ENCODE measurements around the gene ITIH3. TPM values are rescaled to one million over a fixed set of nuclear protein-coding genes. Genes with fewer than 3 reads are reported as not detected.

The ITIH3 gene
- polyA plus RNA-seq, 1 experiment = 1.7 TPM

- Histone ChIP-seq H3K27me3 (ENCODE audit: control insufficient read depth, insufficient read depth, low read length) (no peaks in the 10 kb centered on the region), H3K36me3 (ENCODE audit: control insufficient read depth, insufficient read depth, low read length) (peaks cover 7% of the 10 kb centered on the region), H3K4me3 (ENCODE audit: low read depth, low read length) (no peak overlapping the region)
- CTCF ChIA-PET = interaction anchor here (0.6 to 5.5 kb wide), 10 partner anchors 12 to 389 kb away, joined by 3 to 30 read pairs (median 4); partner anchors contain the start of gene MUSTN1
- peak; percentile 35 for DNase-seq (ENCODE audit: low read depth)
- POLR2A ChIA-PET = interaction anchor here (0.7 kb wide), 1 partner anchor 12 kb away, joined by 3 read pairs; no protein-coding TSS in a partner anchor
- no peak for TF ChIP-seq CTCF (IDR thresholded peaks at IDR 0.05; ENCODE audit: insufficient read depth, low read depth, low read length)
Measured at GRCh38 chr3:52848617-52849016, 54.0 kb downstream of the ITIH3 start.

- TF ChIP-seq CTCF (IDR thresholded peaks at IDR 0.05; ENCODE audit: insufficient read depth, low read depth, low read length) = no peak
- Histone ChIP-seq H3K4me3 (ENCODE audit: low read depth, low read length) (no peak overlapping the region), H3K27me3 (ENCODE audit: control insufficient read depth, insufficient read depth, low read length) (no peaks in the 10 kb centered on the region), H3K36me3 (ENCODE audit: control insufficient read depth, insufficient read depth, low read length) (peaks cover 7% of the 10 kb centered on the region)
- ChIA-PET POLR2A (no interaction called here), CTCF (interaction anchor here (1.1 to 5.5 kb wide), 7 partner anchors 13 to 346 kb away, joined by 4 to 30 read pairs (median 5); partner anchors contain the start of genes MUSTN1 and NEK4)
- DNase-seq (ENCODE audit: low read depth) = no peak
Measured at GRCh38 chr3:52849656-52850055, 55.1 kb downstream of the ITIH3 start.

- POLR2A ChIA-PET = no interaction called here
- no peak overlapping the region for H3K4me3 ChIP-seq (ENCODE audit: low read depth, low read length)
- H3K36me3 ChIP-seq (ENCODE audit: control insufficient read depth, insufficient read depth, low read length) = peaks cover 7% of the 10 kb centered on the region
- CTCF ChIA-PET = interaction anchor here (0.8 to 1.7 kb wide), 10 partner anchors 9 to 344 kb away, joined by 3 to 14 read pairs (median 4); no protein-coding TSS in a partner anchor
- H3K27me3 ChIP-seq (ENCODE audit: control insufficient read depth, insufficient read depth, low read length) = no peaks in the 10 kb centered on the region
- DNase-seq (ENCODE audit: low read depth) = no peak
- TF ChIP-seq CTCF (IDR thresholded peaks at IDR 0.05; ENCODE audit: insufficient read depth, low read depth, low read length) = peak; percentile 68
Measured at GRCh38 chr3:52851348-52851747, 56.8 kb downstream of the ITIH3 start.

- no peak for TF ChIP-seq CTCF (IDR thresholded peaks at IDR 0.05; ENCODE audit: insufficient read depth, low read depth, low read length)
- DNase-seq (ENCODE audit: low read depth) = no peak
- CTCF ChIA-PET = interaction anchor here (0.6 to 1.7 kb wide), 5 partner anchors 14 to 219 kb away, joined by 3 to 4 read pairs (median 4); partner anchors contain the start of gene STIMATE
- POLR2A ChIA-PET = no interaction called here
- H3K36me3 ChIP-seq (ENCODE audit: control insufficient read depth, insufficient read depth, low read length) = peaks cover 7% of the 10 kb centered on the region
- H3K27me3 ChIP-seq (ENCODE audit: control insufficient read depth, insufficient read depth, low read length) = no peaks in the 10 kb centered on the region
- no peak overlapping the region for H3K4me3 ChIP-seq (ENCODE audit: low read depth, low read length)
Measured at GRCh38 chr3:52852419-52852818, 57.8 kb downstream of the ITIH3 start.

DNA sequence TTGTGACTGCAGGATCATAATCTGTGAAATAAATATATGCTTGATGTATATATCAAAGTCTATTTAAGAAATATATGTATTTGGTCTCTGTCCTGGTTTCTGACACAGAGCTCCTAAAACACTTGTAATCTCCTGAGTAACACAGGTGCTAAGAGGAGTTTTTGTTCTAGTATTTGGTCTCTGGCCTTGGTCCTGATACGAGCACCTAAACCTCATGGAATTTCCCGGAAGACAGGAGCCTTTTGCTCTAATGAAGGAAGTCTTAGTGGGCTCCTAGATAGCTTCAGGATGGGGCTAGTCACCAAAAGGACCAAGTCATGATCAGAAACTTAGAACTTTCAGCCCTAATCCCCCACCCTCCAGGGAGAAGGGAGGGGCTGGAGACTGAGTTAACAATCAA, 59.4 kb downstream of the ITIH3 start:
- Histone ChIP-seq H3K4me3 (ENCODE audit: low read depth, low read length) (no peak overlapping the region), H3K36me3 (ENCODE audit: control insufficient read depth, insufficient read depth, low read length) (peaks cover 7% of the 10 kb centered on the region), H3K27me3 (ENCODE audit: control insufficient read depth, insufficient read depth, low read length) (no peaks in the 10 kb centered on the region)
- ChIA-PET CTCF (interaction anchor here (1.1 to 1.3 kb wide), 3 partner anchors 9 to 78 kb away, joined by 3 read pairs; no protein-coding TSS in a partner anchor), POLR2A (no interaction called here)
- DNase-seq (ENCODE audit: low read depth) = no peak
- no peak for TF ChIP-seq CTCF (IDR thresholded peaks at IDR 0.05; ENCODE audit: insufficient read depth, low read depth, low read length)

Measured in BJ (cell line).